NCI-H1694 (cell line): ENCODE measurements around the gene ACOXL.

Experiments used
- DNase-seq: peaks from one replicate; lab custom pipeline; 2025; lab: John Stamatoyannopoulos, UW

ACOXL gene

DNA sequence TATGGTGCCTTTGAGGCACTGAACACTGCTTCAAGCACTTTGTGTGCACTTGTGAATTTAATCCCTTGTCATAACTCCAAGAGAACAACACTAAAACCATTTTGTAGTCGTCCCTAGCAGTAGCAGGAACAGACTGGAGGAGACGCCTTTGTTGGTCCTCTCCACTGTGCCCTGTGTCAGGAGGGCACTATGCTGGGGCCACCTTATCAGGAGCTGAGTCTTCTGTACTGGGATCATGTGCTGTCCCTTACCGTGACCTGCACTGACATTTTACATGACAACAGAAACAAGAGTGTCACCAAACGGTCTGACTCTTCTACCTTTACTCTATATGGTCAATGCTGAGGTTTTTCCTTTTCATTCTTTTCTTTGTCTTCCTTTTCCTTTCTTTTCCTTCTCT lies 62.0 kb downstream of the ACOXL start:
- DNase-seq = no peak

DNA sequence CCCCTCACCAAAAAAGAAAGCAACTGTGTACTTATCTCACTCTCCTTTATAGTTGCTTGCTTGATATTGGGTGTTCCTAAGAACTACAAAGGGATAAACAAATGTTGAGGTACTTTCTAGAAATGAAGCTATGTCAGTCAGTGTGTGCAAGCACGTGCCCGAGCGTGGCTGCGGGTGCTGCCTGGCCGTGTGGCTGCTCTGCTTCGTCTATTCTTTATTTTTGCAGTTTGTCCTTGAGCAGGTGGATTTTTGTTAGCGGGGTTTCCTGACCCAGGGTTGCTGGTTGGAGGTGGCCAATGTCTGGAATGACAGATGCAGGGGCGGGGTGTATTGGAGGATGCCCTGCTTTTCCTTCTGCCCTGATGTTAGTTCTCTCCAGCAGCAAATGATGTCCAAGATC lies 62.6 kb downstream of the ACOXL start:
- DNase-seq = no peak

DNA sequence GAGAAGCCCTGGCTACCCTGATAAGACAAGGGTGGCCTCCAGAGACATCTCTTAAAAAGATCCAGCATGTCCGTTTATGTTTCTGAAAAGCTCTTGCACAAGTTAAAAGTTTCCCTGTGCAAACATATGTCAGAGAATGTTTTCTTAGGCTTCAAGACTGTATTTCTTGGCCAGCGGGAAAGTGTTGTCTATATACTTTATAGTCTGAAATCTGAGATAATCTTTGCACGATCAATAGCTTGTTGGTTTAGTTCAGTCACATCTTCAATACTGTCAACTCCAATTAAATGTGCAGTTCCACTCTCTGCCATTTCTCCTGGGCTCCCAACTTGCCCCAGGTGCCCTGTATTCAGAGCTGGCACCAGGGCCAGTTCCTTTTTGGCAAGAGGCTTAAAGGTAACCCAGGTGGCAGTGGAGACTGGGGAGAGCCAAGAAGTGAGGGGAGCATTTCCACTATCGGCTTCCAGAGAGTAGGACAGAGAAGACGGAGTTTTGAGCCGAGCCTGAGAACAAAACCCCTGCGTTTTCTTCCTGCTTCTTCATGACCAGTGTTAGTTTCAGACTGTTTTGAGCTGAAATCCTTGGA lies 64.4 kb downstream of the ACOXL start:
- DNase-seq = no peak

DNA sequence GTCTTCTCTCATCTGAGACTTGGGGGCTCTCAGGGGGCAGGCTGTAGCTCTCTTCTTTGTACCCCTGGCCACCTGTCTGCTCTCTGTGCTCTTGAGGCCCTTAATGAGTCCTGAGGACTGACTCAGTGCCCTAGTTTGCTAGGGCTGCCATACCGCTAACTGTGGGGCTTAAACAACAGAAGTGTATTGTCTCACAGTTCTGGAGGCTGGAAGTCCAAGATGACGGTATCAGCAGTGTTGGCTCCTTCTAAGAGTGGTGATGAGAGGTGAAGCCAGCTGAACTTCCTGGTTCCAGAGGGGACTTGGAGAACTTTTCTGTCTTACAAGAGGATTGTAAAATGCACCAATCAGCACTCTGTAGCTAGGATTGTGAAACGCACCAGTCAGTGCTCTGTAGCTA lies 67.0 kb downstream of the ACOXL start:
- no peak for DNase-seq

DNA sequence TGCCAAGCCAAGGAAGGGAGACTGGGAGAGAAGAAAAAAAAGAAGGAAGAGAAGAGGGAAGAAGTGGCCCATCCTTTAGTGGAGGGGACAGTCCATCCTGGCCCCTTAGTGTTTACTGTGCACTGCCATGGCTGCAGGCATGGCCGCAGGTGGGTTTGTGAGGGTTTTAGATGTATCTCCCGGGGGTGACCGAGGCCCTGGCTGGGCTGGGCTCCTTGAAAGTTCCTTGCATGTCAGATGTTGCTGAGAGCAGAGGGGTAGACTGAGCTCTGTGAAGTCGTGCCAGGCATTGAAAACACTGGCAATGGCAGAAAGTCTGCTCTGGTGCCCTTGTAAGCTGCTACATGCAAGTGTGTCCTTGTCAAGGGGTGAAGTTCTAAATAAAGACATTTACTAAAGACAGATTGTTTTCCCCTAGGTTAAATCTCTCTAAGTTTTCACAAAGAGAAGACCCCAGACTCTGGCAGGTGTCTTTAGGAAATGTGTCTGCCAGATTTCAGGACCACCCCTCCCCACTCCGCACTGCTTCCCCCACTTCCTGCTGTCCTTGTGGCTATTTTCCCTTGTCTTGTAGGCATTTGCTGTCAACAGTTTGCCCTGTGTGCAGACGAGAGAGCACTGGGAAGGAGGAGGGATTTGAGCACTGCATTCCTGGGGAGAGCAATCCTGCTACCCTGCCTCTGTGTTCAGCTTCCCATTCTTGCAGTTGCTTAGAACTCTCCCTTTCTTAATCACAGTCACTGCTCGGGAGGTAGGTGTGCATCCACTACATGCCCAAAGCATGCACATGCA lies 68.4 kb downstream of the ACOXL start:
- no peak for DNase-seq

DNA sequence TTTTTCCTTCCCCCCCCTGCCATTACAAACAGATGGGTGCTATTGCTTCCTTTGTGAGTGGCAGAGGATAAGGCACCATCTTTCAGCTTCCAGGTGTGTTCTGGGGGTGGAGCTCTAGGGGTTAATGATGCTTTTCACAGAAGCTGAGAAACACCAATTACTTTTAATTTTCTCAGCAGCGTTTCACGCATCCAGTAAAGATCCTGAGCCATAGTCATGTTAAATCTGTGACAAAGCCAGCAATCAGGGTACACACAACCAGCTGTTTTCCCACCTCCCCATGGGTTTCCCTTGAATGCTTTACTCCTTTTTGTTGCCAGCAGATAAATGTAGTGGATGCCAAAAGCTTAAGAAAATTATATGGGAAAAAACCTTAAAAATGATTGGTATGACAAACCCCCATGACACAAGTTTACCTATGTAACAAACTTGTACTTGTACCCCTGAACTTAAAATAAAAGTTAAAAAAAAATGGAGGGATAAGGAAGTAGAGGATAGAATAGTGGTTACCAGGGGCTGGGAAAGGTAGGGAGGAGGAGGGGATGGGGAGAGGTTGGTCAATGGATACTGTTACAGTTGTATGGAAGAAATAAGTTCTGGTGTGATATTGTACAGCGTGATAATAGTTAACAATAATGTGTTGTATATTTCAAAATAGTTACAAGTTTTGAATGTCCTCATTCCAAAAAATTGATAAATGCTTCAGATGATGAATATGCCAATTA lies 70.0 kb downstream of the ACOXL start:
- no peak for DNase-seq

DNA sequence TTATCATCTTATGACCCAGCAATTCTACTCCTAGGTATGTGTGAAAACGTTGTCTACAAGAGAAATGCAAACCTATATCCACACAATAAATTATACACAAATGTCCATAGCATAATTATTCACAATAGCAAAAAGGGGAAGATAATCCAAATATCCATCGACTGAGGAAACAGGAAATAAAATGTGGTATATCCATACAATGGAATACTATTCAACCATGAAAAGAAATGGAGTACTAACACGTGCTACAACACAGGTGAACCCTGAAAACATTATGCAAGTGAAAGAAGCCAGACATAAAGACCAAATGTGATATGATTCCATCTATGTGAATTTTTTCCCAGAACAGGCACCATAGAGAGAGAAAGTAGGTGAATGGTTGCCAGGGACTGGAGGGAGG lies 72.1 kb downstream of the ACOXL start:
- DNase-seq = no peak

DNA sequence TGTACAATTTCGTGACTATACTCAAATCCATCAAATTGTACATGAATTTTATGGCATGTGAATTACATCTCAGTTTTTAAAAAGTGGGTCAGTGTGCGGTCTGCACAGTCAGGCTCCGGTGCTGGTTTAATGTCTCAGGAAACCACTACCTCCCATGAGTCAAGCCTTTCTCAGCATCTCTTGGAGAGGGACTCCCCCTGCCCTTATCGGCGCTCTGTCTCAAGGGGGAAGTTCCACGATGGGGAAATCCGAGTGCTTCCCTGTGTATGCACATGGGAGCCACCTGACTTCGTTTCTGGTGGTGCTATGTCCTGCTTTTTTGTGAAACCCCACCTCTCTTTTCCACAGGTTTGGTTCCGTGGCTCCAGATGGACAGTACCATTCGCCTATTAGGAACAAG lies 72.5 kb downstream of the ACOXL start:
- DNase-seq = no peak

DNA sequence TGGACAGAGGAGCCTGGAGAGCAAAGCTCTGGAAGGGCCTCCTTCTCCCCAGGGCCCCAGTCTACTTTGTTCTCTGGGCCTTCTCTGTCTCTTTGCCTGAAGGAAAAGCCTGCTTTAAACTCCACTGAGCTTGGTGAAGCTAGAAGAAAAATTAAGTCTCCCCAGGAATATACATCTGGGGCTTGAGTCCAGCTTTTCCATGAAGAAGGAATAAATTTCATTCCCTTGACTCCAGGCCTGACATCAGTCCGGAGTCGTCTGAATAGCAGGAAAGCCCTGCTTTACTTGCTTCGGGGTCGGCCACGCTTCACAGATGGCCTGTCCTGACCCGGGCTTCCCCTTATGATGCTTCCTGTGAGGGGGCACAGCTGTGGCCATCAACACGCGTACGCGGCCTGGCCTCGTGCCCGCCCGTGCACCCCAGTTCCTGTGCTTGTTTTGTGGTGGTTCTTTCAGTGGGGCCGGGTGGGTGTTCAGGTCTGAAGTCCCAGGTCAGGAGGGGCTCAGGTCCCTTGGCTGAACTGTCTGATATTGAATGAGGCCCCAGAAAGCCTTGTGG lies 73.6 kb downstream of the ACOXL start:
- no peak for DNase-seq

DNA sequence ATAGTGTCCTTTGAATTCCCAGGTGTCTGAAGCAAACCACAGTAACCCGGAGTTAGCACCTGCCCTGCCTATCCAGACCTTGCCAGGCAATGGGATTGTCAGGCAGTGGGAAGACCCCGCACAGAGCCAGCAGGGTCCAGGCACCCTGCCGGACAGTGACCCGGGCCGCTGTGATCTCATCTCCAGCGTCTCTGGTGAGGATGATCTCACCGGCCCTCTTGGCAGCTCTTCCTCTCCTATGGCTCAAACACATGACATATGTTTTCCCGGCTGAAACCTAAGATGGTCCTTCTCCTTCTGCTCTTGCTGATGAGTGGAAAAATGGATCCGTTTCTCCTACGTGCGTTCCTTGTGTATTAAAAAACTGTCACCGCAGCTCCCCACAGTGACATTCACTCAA lies 75.1 kb downstream of the ACOXL start:
- DNase-seq = no peak

DNA sequence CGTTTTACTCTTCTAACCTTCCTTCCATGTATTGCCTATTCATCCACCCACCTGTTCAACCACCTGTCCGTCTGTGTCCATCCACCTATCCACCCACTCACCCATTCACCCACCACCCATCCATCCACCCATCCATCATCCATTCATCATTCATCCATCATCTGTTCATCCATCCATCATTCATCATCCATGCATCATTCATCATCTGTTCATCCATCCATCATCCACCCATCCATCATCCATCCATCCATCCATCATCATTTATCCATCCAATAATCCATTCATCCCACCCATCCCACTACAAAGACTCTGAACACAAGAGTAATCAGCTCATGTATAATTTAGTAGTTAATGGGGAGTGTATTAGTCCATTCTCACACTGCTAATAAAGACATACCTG lies 78.0 kb downstream of the ACOXL start:
- DNase-seq = no peak

DNA sequence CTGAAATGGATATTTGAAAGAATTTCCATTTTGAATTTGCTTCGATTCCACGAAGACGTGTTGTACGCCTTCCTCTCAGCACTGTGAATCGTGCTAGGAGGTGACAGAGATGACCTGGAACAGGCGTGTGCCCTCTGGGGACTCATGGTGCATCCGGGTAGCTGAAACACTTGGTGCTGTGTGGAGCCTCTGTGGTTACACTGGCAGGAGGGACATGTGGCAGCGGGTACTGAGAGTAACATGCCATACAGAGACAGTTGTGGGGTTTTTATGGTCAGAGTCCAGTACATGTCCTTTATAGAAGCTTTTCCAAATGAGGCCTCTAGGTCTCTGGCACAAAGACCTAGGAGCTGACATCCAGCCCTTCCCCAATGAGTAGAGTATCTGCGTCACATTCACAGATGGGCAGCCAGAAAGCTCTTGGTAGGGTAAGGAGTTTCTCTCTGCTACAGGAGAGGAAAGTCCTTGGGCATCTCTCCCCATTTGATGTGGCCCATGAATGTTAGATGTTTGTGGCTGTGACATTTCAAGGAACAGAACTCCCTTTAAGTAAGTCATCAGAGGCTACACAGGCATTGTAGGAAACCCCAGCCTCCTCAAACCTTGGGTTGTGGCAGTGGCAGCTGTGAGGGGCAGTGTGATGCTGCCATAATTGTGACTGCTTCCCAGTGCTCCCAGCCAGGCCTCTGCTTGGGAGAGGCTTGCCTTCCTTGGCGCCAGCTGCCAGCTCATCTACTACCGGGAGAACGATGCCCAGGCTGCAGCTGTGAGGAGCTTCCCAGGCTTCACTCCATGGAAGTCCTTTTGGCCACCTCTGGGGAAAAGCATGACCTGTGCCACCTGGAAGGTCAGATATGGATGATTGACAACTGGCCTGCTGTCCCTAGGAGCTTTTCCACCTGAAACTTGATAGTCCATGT lies 80.6 kb downstream of the ACOXL start:
- no peak for DNase-seq

DNA sequence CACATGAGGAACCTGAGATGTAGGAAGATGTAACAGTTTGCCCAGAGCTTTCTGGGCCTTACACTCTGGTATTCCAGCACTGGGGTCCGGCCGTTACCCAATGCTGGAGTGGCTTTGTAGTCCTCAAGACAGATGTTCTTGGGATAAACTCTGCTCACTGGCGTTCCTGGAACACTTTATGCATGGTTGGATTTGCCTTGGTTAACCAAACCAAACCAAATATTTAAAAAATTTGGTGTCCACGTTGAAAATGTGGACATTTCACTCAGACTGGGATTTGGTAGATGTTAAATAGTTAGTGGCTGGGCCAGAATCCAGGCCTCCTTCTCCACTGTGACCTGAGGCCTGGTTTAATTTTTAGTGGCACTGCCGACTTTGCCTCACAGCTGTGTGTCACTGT lies 81.5 kb downstream of the ACOXL start:
- no peak for DNase-seq

DNA sequence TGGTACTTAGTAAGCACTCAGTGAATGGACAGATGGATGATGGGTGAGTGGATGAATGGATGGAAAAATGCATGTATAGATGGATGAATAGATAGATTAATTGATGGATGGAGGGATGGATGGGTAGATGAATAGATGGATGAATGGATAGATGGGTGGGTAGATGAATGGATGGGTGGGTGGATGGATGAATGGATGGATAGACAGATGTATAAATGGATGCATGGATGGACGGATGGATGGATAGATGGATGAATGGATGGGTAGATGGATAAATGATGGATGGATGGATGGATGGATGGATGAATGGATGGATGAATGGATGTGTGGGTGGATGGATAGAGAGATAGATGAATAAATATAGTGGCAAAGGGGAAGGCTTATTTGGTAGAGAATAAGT lies 83.6 kb downstream of the ACOXL start:
- no peak for DNase-seq

DNA sequence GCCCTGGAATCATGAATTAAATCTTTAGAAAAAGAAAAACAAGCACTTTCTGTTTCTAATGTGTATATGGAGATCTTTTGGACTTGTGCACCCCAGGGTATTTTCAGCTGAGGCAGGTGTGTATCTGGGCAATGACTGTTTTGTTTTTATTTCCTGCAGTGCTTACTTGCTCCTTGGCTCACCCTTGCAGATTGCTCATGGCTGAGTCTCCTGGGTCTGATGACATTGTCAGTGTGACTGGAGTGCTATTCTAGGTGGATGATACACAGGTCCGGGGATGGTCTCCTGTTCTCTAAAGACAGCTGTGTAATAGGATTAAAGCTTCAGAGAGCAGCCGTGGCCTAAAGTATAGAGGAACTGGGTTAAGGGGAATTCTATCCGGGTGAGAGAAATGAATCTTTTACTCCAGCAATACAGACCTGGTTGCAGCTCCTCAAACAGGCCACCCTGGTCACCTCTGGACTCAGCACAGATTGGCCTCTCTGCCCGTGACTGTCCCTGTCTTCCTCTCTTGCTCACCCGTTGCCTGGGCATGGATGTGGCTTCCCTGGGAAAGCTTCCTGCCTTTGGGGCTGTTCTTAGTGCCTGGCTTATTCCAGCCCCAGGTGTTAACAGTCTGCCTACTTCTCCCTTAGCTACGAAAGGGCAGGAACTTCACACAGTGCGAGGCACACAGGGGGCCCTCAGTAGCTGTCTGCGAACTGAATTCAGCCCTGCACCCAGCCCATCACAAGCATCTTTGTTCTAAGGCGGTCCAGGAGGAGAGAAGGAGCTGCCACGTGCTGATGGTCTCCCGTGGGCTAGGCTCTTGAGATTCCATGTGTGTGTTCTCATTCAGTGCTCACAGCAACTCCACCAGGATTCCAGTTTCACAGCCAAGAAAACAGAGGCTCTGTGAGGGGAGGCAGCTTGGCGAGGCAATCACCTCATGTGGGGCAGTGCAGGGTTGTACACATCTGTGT lies 84.3 kb downstream of the ACOXL start:
- DNase-seq = no peak

DNA sequence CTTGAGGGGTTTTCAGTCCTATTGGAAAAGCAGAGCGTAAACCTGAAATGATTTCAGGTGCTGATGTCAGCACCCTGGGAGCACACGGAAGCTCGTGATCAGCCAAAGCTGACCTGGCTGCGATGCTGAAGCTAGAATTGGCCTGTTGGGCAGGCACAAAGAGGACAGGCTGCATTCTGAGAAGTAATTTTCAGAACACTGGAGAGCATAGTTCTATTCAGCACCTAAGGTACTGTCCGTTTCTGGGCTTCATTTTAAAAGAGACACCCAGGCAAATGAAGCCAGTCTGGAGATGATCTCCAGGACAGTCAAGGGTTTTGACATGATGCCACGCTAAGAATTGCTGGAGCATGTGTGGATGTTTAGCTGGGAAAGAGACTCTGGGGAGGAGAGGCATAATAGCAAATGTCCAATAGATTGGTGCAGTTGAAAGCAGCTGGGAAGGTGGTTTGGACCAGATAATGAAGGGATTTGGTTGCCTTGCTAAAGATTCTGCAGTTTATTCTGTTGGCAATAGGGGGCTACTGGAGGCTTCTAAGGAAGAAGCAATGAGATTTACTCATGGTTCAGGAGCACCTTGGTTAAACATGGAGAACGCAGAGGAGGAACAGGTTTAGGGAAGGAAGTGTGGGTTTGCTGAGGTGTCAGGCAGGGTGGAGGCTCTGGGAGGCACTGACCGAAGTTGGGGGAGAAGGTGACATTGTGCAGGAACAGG lies 86.6 kb downstream of the ACOXL start:
- no peak for DNase-seq

DNA sequence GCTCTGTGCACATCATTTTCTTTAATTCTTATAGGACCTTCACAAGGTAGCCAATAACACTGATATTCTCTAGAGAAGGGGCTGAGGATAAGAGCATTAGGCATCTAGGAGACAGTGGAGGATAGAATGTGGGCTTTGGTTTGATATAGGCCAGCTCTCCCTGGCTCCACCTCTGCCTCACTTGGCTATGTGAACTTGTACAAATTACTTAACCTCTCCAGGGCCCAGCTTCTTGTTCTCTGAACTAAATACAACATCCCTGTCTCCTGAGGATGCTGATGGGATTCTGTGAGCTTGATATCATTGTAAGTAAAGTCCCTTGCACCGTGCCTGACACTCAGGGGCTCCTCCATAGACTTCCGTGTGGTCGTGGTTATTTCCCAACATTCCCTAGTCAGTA lies 87.3 kb downstream of the ACOXL start:
- no peak for DNase-seq

DNA sequence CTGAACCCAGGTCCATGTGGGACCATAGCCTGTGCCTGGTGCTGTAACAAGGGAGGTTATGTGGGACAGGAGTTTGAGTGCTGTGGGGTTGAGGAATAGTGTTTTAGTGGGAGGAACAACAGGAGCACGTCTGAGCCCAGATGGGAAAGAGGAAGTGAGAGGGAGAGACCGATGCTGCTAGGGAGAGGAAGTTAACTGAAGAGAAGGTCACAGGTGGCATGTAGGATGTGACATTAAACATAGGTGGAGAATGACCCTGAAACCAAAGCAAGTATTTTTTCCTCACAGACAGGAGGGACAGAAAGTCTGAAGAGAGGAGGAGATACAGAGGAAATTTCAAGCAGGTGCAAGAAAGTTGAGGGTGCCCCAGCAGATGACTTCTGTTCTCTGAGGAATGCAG lies 87.8 kb downstream of the ACOXL start:
- no peak for DNase-seq

DNA sequence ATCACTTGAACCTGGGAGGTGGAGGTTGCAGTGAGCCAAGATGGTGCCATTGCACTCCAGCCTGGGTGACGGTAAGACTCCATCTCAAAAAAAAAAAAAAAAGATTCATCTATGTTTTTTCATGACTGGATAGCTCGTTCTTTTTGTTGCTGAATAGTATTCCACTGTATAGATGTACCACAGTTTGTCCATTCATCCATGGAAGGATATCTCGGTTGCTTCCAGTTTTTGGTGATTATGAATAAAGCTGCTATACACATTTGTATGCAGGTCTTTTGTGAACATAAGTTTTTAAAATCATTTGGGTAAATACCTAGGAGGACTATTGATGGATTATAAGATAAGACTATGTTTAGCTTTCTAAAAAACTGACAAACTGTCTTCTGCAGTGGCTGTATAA lies 90.8 kb downstream of the ACOXL start:
- DNase-seq = no peak

DNA sequence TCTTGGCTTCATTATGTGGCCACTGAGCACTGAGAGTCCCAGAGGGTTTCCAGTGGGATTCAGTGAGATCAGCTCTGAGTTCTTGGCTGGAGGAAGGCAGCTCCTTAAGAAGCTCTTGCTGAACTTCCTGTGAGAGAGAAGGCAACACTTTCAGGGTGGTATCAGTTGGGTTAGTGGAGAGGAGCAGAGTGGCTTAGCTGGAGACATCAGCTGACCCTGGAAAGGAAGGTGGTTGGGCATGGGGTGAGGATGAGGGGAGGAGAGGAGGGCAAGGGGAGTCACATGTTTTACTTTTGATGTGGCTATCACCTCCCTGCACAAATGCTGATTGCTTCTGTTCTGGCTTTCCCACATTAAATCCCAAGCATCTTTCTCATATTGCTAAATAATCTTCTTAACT lies 95.1 kb downstream of the ACOXL start:
- DNase-seq = no peak
